HUES48 (cell line): ENCODE measurements around the gene TAF1.
"Not testable (repeated sequence)": the region's sequence is repeated elsewhere in the genome, so short reads cannot be mapped to it uniquely, and the experiment has no call there.

Experiments
- H3K27ac ChIP-seq: one replicate; pipeline ENCODE4 v1.7.0; 2013; ENCODE audit warnings: low read depth, low read length, inconsistent platforms
- H3K27me3 ChIP-seq: 2 replicates; pipeline ENCODE4 v1.6.1; 2013; ENCODE audit warnings: mild to moderate bottlenecking, low read length; ENCODE audit not compliant: control insufficient read depth, insufficient read depth
- H3K36me3 ChIP-seq: 2 replicates; pipeline ENCODE4 v1.6.1; 2013; ENCODE audit warnings: low read length; ENCODE audit not compliant: control insufficient read depth, insufficient read depth
- H3K4me1 ChIP-seq: 2 replicates; pipeline ENCODE4 v1.6.1; 2013; ENCODE audit warnings: mild to moderate bottlenecking, low read length; ENCODE audit not compliant: control insufficient read depth, insufficient read depth
- H3K4me3 ChIP-seq: 2 replicates; pipeline ENCODE4 v1.5.1; 2013; ENCODE audit warnings: mild to moderate bottlenecking, low read depth, low read length
- H3K9ac ChIP-seq: 2 replicates; pipeline ENCODE4 v1.6.1; 2013; ENCODE audit warnings: mild to moderate bottlenecking, low read depth, low read length, moderate library complexity
- H3K9me3 ChIP-seq: 2 replicates; pipeline ENCODE4 v1.6.1; 2013; ENCODE audit warnings: low read length; ENCODE audit not compliant: control insufficient read depth, insufficient read depth

Gene TAF1, protein sequence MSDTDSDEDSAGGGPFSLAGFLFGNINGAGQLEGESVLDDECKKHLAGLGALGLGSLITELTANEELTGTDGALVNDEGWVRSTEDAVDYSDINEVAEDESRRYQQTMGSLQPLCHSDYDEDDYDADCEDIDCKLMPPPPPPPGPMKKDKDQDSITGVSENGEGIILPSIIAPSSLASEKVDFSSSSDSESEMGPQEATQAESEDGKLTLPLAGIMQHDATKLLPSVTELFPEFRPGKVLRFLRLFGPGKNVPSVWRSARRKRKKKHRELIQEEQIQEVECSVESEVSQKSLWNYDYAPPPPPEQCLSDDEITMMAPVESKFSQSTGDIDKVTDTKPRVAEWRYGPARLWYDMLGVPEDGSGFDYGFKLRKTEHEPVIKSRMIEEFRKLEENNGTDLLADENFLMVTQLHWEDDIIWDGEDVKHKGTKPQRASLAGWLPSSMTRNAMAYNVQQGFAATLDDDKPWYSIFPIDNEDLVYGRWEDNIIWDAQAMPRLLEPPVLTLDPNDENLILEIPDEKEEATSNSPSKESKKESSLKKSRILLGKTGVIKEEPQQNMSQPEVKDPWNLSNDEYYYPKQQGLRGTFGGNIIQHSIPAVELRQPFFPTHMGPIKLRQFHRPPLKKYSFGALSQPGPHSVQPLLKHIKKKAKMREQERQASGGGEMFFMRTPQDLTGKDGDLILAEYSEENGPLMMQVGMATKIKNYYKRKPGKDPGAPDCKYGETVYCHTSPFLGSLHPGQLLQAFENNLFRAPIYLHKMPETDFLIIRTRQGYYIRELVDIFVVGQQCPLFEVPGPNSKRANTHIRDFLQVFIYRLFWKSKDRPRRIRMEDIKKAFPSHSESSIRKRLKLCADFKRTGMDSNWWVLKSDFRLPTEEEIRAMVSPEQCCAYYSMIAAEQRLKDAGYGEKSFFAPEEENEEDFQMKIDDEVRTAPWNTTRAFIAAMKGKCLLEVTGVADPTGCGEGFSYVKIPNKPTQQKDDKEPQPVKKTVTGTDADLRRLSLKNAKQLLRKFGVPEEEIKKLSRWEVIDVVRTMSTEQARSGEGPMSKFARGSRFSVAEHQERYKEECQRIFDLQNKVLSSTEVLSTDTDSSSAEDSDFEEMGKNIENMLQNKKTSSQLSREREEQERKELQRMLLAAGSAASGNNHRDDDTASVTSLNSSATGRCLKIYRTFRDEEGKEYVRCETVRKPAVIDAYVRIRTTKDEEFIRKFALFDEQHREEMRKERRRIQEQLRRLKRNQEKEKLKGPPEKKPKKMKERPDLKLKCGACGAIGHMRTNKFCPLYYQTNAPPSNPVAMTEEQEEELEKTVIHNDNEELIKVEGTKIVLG (N-terminal part only)

DNA sequence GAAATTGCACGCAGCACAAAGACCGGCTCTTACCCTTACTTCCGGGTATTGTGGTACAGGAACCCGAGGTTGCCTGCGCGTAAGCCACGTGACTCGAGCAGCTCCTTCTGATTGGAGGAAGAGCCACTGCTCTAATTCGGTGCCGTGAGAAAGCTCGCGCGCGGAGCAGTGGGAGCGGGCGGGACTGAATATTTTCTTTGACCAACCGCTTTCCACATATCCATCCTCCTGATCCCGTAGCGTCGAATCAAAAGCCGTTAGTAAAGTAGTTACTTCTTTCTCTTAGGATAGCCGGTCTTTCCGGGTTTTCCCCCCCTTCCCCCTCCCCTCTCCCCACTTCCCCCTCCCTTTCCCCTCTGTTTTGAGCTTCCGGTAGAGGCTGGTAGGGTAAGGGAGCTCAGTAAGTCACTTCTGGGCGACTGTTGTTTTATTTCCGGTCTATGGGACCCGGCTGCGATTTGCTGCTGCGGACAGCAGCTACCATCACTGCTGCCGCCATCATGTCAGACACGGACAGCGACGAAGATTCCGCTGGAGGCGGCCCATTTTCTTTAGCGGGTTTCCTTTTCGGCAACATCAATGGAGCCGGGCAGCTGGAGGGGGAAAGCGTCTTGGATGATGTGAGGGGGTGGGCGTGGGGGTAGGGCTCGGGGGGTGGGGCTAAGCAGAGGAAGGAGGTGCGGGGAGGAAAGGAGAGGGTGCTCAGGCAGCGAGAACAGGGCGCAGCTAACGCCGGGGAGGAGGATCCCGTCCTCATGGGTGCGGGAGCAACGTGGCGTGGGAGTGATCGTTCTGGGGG is at the start of gene TAF1:
Gene TAF1, plus strand, starts transcription at position 483 of the 799 bp plus-strand sequence. Its CDS starts 18 bp downstream, at position 501.
- peak within 1 kb of the TSS; percentile 90 for H3K4me3 ChIP-seq
- H3K9me3 ChIP-seq, result peaks cover 21% of the 10 kb centered on the region; the same call in 1 of the 2 replicates
- H3K4me1 ChIP-seq, result no peaks in the 10 kb centered on the region
- peak within 1 kb of the TSS; percentile 85 for H3K9ac ChIP-seq
- peak within 1 kb of the TSS; percentile 90 for H3K27ac ChIP-seq
- no peaks in the 10 kb centered on the region for H3K27me3 ChIP-seq
- peaks cover 16% of the 10 kb centered on the region; the same call in 1 of the 2 replicates for H3K36me3 ChIP-seq

DNA sequence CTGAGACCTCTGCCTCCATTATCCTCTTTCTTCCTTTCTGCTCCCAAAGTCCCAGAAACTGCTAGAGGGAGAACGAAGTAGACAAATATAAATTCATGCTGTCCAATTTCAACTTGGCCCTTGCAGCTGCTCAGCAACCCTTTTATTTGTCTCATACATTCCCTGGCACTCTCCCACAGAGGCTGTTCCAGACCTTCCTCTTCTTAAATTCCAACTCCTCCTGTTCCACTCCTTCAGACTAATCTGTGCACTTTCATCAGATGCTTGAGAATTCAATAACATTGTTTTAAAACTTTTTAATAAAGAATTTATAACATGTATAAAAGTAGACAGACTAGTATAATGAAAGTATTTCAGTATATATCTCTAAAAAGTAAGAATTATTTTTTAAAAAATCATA is 49.2 kb upstream of the TAF1 start:
- peaks cover 19% of the 10 kb centered on the region; the same call in 1 of the 2 replicates for H3K9me3 ChIP-seq

DNA sequence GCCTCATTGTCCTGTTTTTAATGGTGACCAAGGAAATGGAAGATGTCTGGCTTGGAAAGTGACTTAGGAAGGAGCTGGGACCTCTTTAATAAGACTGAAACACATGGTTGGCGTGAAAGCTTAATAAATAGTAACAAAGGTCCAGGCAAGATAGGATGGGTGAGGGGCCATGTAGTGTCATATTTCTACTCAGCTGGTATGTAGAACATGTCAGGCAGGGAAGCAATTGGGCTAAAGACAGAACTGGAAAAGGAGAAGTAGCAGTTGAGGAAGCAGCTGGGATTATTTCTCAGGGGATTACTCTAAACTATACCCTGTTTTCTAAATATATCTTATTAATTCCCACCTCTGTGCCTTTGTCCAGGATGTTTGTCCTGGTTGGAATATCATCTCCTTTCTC is 46.0 kb upstream of the TAF1 start:
- 0 out of 2 replicates have a peak, but pooled peaks cover 6% of the 10 kb centered on the region for H3K36me3 ChIP-seq
- H3K27me3 ChIP-seq, result no peaks in the 10 kb centered on the region
- H3K9me3 ChIP-seq, result peaks cover 31% of the 10 kb centered on the region
- no peak overlapping the region for H3K9ac ChIP-seq
- no peak overlapping the region for H3K27ac ChIP-seq
- H3K4me3 ChIP-seq, result no peak overlapping the region
- no peaks in the 10 kb centered on the region for H3K4me1 ChIP-seq

More for the DNA sequence above, 49.2 kb upstream of the TAF1 start:
- H3K36me3 ChIP-seq, H3K4me1 ChIP-seq, H3K27ac ChIP-seq, H3K27me3 ChIP-seq, H3K4me3 ChIP-seq, H3K9ac ChIP-seq: not testable (repeated sequence)

DNA sequence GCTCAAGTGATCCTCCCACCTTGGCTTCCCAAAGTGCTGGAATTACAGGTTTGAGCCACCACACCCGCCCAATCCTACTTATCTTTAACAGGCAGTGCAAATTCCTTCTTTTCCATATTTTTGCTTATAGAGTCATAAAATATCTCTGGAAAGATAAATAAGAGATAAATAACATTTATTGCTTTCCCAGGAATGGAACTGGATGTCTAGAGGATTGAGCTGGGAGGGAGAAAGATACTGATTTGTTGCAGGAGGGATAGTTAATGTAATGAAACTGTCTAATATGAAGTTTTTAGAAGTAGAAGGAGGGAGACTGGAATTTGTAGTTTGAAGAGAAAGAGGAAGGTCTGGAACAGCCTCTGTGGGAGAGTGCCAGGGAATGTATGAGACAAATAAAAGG is 44.4 kb upstream of the TAF1 start:
- Histone ChIP-seq H3K27me3 (no peaks in the 10 kb centered on the region), H3K27ac (no peak overlapping the region), H3K9me3 (peaks cover 22% of the 10 kb centered on the region), H3K36me3 (no peaks in the 10 kb centered on the region), H3K9ac (no peak overlapping the region), H3K4me1 (no peaks in the 10 kb centered on the region), H3K4me3 (no peak overlapping the region)

DNA sequence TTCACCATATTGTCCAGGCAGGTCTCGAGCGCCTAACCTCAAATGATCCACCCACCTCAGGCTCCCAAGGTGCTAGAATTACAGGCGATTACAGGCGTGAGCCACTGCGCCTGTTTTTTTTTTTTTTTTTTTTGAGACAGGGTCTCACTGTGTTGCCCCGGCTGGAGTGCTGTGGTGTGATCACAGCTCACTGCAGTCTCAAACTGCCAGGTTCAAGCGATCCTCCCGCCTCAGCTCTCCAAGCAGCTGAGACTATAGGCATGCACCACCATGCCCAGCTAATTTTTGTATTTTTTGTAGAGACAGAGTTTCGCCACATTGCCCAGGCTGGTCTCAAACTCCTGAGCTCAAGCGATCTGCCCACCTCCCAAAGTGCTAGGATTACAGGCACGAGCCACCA is 41.7 kb upstream of the TAF1 start:
- H3K27me3 ChIP-seq, H3K27ac ChIP-seq, H3K4me1 ChIP-seq, H3K36me3 ChIP-seq, H3K9ac ChIP-seq, H3K4me3 ChIP-seq: not testable (repeated sequence)
- peaks cover 23% of the 10 kb centered on the region for H3K9me3 ChIP-seq

DNA sequence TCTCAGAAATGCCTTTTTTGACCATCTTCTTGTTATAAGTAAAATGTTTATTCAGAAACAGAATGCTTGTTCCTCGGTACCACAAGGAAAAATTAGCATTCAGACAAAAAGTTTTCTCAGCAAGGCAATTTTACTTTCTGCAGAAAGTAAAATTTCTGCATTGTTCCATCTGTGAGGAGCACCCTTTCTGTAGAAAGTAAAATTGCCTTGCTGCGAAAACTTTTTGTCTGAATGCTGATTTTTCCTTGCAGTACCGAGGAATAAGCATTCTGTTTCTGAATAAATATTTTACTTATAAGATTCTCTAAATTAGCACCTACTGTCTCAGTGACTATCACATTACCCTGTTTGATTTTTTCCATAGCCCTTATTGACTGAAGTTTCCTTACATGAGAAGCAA is 39.8 kb upstream of the TAF1 start:
- Histone ChIP-seq H3K27ac (no peak overlapping the region), H3K4me1 (no peaks in the 10 kb centered on the region), H3K4me3 (no peak overlapping the region), H3K9ac (no peak overlapping the region), H3K27me3 (no peaks in the 10 kb centered on the region), H3K9me3 (peaks cover 20% of the 10 kb centered on the region), H3K36me3 (no peaks in the 10 kb centered on the region)

DNA sequence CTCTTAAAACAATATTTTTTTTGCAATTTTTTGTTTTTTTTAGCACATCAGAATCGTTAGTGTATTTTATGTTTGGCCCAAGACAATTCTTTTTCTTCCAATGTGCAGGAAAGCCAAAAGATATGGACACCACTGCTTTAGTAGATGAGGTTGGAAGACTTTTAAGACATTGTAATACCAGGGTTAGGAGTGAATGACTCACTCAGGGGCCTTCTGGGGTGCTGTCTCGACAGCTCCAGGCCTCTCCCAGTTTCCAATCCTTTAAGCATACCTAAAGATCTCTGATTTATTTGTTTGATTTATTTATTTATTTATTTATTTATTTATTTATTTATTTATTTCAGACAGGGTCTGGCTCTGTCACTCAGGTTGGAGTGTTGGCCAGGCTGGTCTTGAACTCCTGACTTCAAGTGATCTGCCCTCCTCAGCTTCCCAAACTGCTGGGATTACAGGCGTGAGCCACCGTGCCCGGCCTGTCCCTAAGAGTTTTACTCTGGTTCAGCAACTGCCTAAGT is 16.9 kb upstream of the TAF1 start:
- peaks cover 23% of the 10 kb centered on the region for H3K9me3 ChIP-seq
- not testable (repeated sequence) for H3K9ac ChIP-seq, H3K4me3 ChIP-seq

DNA sequence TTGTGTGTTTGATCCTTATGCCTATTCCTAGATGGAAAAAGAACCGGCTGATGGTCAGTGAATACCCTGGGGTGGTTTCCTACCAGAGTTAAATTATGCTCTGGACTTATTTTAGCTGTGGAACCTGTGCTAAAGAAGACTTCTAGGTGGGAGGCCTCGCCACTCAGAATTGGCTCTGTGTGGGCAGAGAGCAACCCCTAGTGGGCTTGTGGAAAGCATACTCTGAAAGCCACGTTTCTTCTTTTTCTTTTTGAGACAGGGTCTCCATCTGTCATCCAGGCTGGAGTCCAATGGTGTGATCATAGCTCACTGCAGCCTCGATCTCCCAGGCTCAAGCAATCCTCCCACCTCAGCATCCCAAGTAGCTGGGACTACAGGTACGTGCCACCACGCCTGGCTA is 16.3 kb upstream of the TAF1 start:
- not testable (repeated sequence) for H3K4me3 ChIP-seq, H3K36me3 ChIP-seq, H3K4me1 ChIP-seq, H3K27me3 ChIP-seq, H3K9ac ChIP-seq, H3K27ac ChIP-seq
- peaks cover 24% of the 10 kb centered on the region for H3K9me3 ChIP-seq

More for the DNA sequence above, 16.9 kb upstream of the TAF1 start:
- H3K27me3 ChIP-seq, H3K27ac ChIP-seq, H3K4me1 ChIP-seq, H3K36me3 ChIP-seq: not testable (repeated sequence)

DNA sequence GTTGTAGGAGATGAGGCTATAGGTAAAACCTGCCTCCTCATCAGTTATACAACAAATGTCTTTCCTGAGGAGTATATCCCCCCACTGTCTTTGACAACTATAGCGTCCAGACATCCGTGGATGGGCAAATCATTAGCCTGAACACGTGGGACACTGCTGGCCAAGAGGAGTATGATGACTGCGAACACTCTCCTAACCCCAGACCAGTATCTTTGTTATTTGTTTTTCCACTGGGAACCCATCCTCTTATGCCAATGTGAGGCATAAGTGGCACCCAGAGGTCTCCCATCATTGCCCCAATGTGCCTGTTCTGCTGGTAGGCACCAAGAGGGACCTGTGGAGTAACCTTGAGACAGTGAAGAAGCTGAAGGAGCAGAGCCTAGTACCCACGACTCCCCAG is 13.7 kb upstream of the TAF1 start:
- not testable (repeated sequence) for H3K9ac ChIP-seq

DNA sequence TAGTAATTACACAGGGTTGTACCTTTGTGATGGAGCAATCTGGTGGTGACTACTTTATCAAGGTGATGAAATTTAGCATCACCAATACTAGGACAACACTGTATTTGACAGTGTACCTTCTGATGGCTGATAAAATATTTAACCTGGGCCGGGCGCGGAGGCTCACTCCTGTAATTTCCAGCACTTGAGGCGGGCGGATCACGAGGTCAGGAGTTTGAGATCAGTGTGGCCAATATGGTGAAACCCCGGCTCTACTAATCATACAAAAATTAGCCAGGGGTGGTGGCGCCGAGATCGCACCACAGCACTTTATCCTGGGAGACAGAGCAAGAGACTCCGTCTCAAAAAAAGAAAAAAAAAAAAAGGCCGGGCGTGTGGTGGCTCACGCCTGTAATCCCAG is 1.9 kb upstream of the TAF1 start:
- Histone ChIP-seq H3K9me3 (peaks cover 16% of the 10 kb centered on the region), H3K9ac (no peak overlapping the region), H3K36me3 (peaks cover 5% of the 10 kb centered on the region; the same call in 1 of the 2 replicates), H3K27me3 (no peaks in the 10 kb centered on the region), H3K27ac (no peak overlapping the region), H3K4me3 (no peak overlapping the region), H3K4me1 (no peaks in the 10 kb centered on the region)

More for the DNA sequence above, 13.7 kb upstream of the TAF1 start:
- not testable (repeated sequence) for H3K27ac ChIP-seq, H3K27me3 ChIP-seq, H3K4me3 ChIP-seq, H3K4me1 ChIP-seq, H3K36me3 ChIP-seq
- peaks cover 20% of the 10 kb centered on the region for H3K9me3 ChIP-seq
